Uterus (tissue), 4 donors: ENCODE data around the gene NXT1. TPM values are rescaled to one million over a fixed set of nuclear protein-coding genes. Genes with fewer than 3 reads are reported as not detected.

Experiments
- DNase-seq, 2 donors: peaks; one replicate each; pipeline ENCODE4 v3.0.0-alpha.2; 2019 to 2020
- H3K27ac ChIP-seq, 2 donors: fragments of 200-600 bp; sonication (generic); 1 replicate in 1 of 2; 2 replicates in 1 of 2; pipeline ENCODE4 v1.5.1; 2016 to 2018
- H3K27me3 ChIP-seq, 2 donors: fragments of 200-600 bp; sonication (generic); one replicate each; pipeline ENCODE4 v1.5.1; 2018 to 2019; ENCODE audit warnings: control low read depth in 1 of 2
- H3K36me3 ChIP-seq, 2 donors: fragments of 200-600 bp; sonication (generic); one replicate each; pipeline ENCODE4 v1.5.1; 2019; ENCODE audit warnings: control low read depth in 1 of 2
- H3K4me1 ChIP-seq, 2 donors: fragments of 200-600 bp; sonication (generic); one replicate each; pipeline ENCODE4 v1.5.1; 2018 to 2019; ENCODE audit warnings: control low read depth in 1 of 2
- H3K4me3 ChIP-seq, 2 donors: fragments of 200-600 bp; sonication (generic); 1 replicate in 1 of 2; 2 replicates in 1 of 2; pipeline ENCODE4 v1.5.1; 2018 to 2019; ENCODE audit warnings: mild to moderate bottlenecking in 1 of 2
- H3K9me3 ChIP-seq, 2 donors: fragments of 200-600 bp; sonication (generic); one replicate each; pipeline ENCODE4 v1.5.1; 2019; ENCODE audit warnings: control low read depth in 1 of 2
- CTCF ChIP-seq, 4 experiments: fragments of 200-600 bp in 2 of 4; fragments of 450-650 bp in 2 of 4; sonication (generic) in 2 of 4; IDR thresholded peaks; one replicate each; pipeline ENCODE4 v1.5.1; 2016 to 2019; ENCODE audit warnings: antibody characterized with exemption in 4 of 4, mild to moderate bottlenecking in 2 of 4, moderate library complexity in 1 of 4
- POLR2A ChIP-seq, 2 donors: fragments of 450-650 bp; IDR thresholded peaks; one replicate each; pipeline ENCODE4 v1.6.1; 2016; ENCODE audit warnings: antibody characterized with exemption in 2 of 2, mild to moderate bottlenecking in 1 of 2, moderate library complexity in 1 of 2
- intact Hi-C: fragments of 100-400 bp; cut with DNase I; formaldehyde crosslinking; loops from one replicate; pipeline ENCODE4 v1.15.1; 2023; ENCODE audit warnings: low total_unique reads
- total RNA-seq, 4 donors: library from RNA; depleted of rRNA in 3 of 4; stranded (reverse); fragments of >200 nt in 3 of 4; gene quantifications; one replicate each; pipeline versions ENCODE4 v1.1.0 to v1.2.4, GENCODE V29; 2014 to 2023
- donor health status: DM: yes; HTN: yes; CAD: no.

NXT1 gene
- total RNA-seq, 4 donors from 2014 or later: 28.9 to 37.0 (median 32.3) TPM

- Histone ChIP-seq H3K4me1 (no peaks in the 10 kb centered on the region), H3K9me3 (no peaks in the 10 kb centered on the region), H3K4me3 (no peak overlapping the region), H3K27me3 (no peaks in the 10 kb centered on the region), H3K36me3 (no peaks in the 10 kb centered on the region), H3K27ac (no peak overlapping the region)
- intact Hi-C loops: no loop called here
- no peak for TF ChIP-seq POLR2A (IDR thresholded peaks at IDR 0.05)
- TF ChIP-seq CTCF (IDR thresholded peaks at IDR 0.05): no peak
- DNase-seq: no peak
These were observed 38.6 kb upstream of the NXT1 start for GRCh38 chr20:23311947-23312506.

- H3K4me1 ChIP-seq: no peaks in the 10 kb centered on the region
- no peaks in the 10 kb centered on the region for H3K27me3 ChIP-seq
- H3K27ac ChIP-seq: no peak overlapping the region
- TF ChIP-seq CTCF (IDR thresholded peaks at IDR 0.05): no peak
- TF ChIP-seq POLR2A (IDR thresholded peaks at IDR 0.05): no peak
- H3K9me3 ChIP-seq: no peaks in the 10 kb centered on the region
- H3K36me3 ChIP-seq: no peaks in the 10 kb centered on the region
- no peak overlapping the region for H3K4me3 ChIP-seq
- intact Hi-C loops: no loop called here
- no peak for DNase-seq
These were observed 37.3 kb upstream of the NXT1 start for GRCh38 chr20:23313271-23313670.

- Histone ChIP-seq H3K4me1 (no peaks in the 10 kb centered on the region), H3K27me3 (no peaks in the 10 kb centered on the region), H3K36me3 (no peaks in the 10 kb centered on the region), H3K27ac (no peak overlapping the region), H3K9me3 (no peaks in the 10 kb centered on the region), H3K4me3 (no peak overlapping the region)
- intact Hi-C loops: no loop called here
- DNase-seq: no peak
- TF ChIP-seq POLR2A (IDR thresholded peaks at IDR 0.05) (no peak), CTCF (IDR thresholded peaks at IDR 0.05) (no peak)
These were observed 35.9 kb upstream of the NXT1 start for GRCh38 chr20:23314699-23315098.

- intact Hi-C loops: no loop called here
- TF ChIP-seq POLR2A (IDR thresholded peaks at IDR 0.05) (no peak), CTCF (IDR thresholded peaks at IDR 0.05) (no peak)
- peak in 1 of 2 donors; percentile 33 for DNase-seq
- H3K36me3 ChIP-seq: no peaks in the 10 kb centered on the region
- no peaks in the 10 kb centered on the region for H3K9me3 ChIP-seq
- no peaks in the 10 kb centered on the region for H3K27me3 ChIP-seq
- H3K4me1 ChIP-seq: no peaks in the 10 kb centered on the region
- H3K4me3 ChIP-seq: no peak overlapping the region
- no peak overlapping the region for H3K27ac ChIP-seq
These were observed 35.5 kb upstream of the NXT1 start for GRCh38 chr20:23315099-23315498.

GRCh38 chr20:23316626-23317025 is 34.0 kb upstream of the NXT1 start:
- TF ChIP-seq CTCF (IDR thresholded peaks at IDR 0.05): no peak
- no peak for TF ChIP-seq POLR2A (IDR thresholded peaks at IDR 0.05)
- H3K27ac ChIP-seq: no peak overlapping the region
- DNase-seq: no peak
- H3K36me3 ChIP-seq: no peaks in the 10 kb centered on the region
- no peak overlapping the region for H3K4me3 ChIP-seq
- no peaks in the 10 kb centered on the region for H3K4me1 ChIP-seq
- intact Hi-C loops: no loop called here
- H3K9me3 ChIP-seq: no peaks in the 10 kb centered on the region
- H3K27me3 ChIP-seq: no peaks in the 10 kb centered on the region
